ENCODE data around the gene SLC9A3.

SLC9A3 gene

GRCh38 chr5:449151-449550 lies 75.1 kb downstream of the SLC9A3 start:
- TF ChIP-seq GATA2 (IDR thresholded peaks at IDR 0.05; ENCODE audit: low read depth, low read length) (no peak), GATA3 (IDR thresholded peaks at IDR 0.05; ENCODE audit: low read depth, low read length) (no peak)

- no peak for TF ChIP-seq GATA2 (IDR thresholded peaks at IDR 0.05; ENCODE audit: low read depth, low read length)
These were observed 75.5 kb downstream of the SLC9A3 start for GRCh38 chr5:448766-449090.

GRCh38 chr5:448061-448765 lies 76.0 kb downstream of the SLC9A3 start:
- no peak for TF ChIP-seq GATA2 (IDR thresholded peaks at IDR 0.05; ENCODE audit: low read depth, low read length)
- no peak for TF ChIP-seq GATA3 (IDR thresholded peaks at IDR 0.05; ENCODE audit: low read depth, low read length)

GRCh38 chr5:447501-447900 lies 76.7 kb downstream of the SLC9A3 start:
- no peak for TF ChIP-seq GATA3 (IDR thresholded peaks at IDR 0.05; ENCODE audit: low read depth, low read length)
- TF ChIP-seq GATA2 (IDR thresholded peaks at IDR 0.05; ENCODE audit: low read depth, low read length) = no peak

GRCh38 chr5:446883-447263 lies 77.4 kb downstream of the SLC9A3 start:
- TF ChIP-seq GATA3 (IDR thresholded peaks at IDR 0.05; ENCODE audit: low read depth, low read length) = no peak
- no peak for TF ChIP-seq GATA2 (IDR thresholded peaks at IDR 0.05; ENCODE audit: low read depth, low read length)

GRCh38 chr5:446066-446882 lies 78.0 kb downstream of the SLC9A3 start:
- no peak for TF ChIP-seq GATA2 (IDR thresholded peaks at IDR 0.05; ENCODE audit: low read depth, low read length)
- no peak for TF ChIP-seq GATA3 (IDR thresholded peaks at IDR 0.05; ENCODE audit: low read depth, low read length)

- no peak for TF ChIP-seq GATA2 (IDR thresholded peaks at IDR 0.05; ENCODE audit: low read depth, low read length)
- no peak for TF ChIP-seq GATA3 (IDR thresholded peaks at IDR 0.05; ENCODE audit: low read depth, low read length)
These were observed 78.7 kb downstream of the SLC9A3 start for GRCh38 chr5:445591-445990.

- TF ChIP-seq GATA3 (IDR thresholded peaks at IDR 0.05; ENCODE audit: low read depth, low read length) = no peak
- TF ChIP-seq GATA2 (IDR thresholded peaks at IDR 0.05; ENCODE audit: low read depth, low read length) = no peak
These were observed 80.0 kb downstream of the SLC9A3 start for GRCh38 chr5:444226-444625.

- TF ChIP-seq GATA3 (IDR thresholded peaks at IDR 0.05; ENCODE audit: low read depth, low read length) = no peak
- no peak for TF ChIP-seq GATA2 (IDR thresholded peaks at IDR 0.05; ENCODE audit: low read depth, low read length)
These were observed 80.8 kb downstream of the SLC9A3 start for GRCh38 chr5:443239-444151.

- TF ChIP-seq GATA3 (IDR thresholded peaks at IDR 0.05; ENCODE audit: low read depth, low read length) (no peak), GATA2 (IDR thresholded peaks at IDR 0.05; ENCODE audit: low read depth, low read length) (no peak)
These were observed 81.7 kb downstream of the SLC9A3 start, which contains the start of gene EXOC3 for GRCh38 chr5:442335-443238. Gene EXOC3, plus strand, starts transcription at chr5:443176. Its CDS starts 3,030 bp downstream, at chr5:446206.

GRCh38 chr5:441996-442334 lies 82.3 kb downstream of the SLC9A3 start:
- TF ChIP-seq GATA3 (IDR thresholded peaks at IDR 0.05; ENCODE audit: low read depth, low read length) (no peak), GATA2 (IDR thresholded peaks at IDR 0.05; ENCODE audit: low read depth, low read length) (no peak)

GRCh38 chr5:440401-441201 lies 83.6 kb downstream of the SLC9A3 start:
- TF ChIP-seq GATA2 (IDR thresholded peaks at IDR 0.05; ENCODE audit: low read depth, low read length) (no peak), GATA3 (IDR thresholded peaks at IDR 0.05; ENCODE audit: low read depth, low read length) (no peak)

- TF ChIP-seq GATA3 (IDR thresholded peaks at IDR 0.05; ENCODE audit: low read depth, low read length) (no peak), GATA2 (IDR thresholded peaks at IDR 0.05; ENCODE audit: low read depth, low read length) (no peak)
These were observed 84.6 kb downstream of the SLC9A3 start for GRCh38 chr5:439636-440035.

Measured in SH-SY5Y (cell line).